ENCODE measurements around the gene SERPING1.

DNA sequence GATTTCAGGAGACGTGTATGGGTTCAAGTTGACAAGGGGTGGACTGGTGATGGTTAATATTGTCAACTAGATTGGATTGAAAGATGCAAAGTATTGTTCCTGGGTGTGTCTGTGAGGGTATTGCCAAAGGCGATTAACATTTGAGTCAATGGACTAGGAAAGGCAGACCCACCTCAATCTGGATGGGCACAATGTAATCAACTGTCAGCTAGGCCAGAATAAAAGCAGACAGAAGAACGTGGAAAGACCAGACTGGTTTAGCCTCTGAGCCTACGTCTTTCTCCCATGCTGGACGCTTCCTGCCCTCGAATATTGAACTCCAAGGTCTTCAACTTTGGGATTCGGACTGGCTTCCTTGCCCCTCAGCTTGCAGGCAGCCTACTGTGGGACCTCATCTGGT, 53.9 kb downstream of the SERPING1 start:
- TF ChIP-seq ZNF274 (IDR thresholded peaks at IDR 0.05; ENCODE audit: low read depth, low read length) (no peak), SUZ12 (IDR thresholded peaks at IDR 0.05; ENCODE audit: extremely low read depth, insufficient read depth, insufficient read length) (no peak), YY1 (IDR thresholded peaks at IDR 0.05; ENCODE audit: insufficient read depth, insufficient read length) (no peak)

All from NT2/D1 (cell line).